Measurements from ENCODE around the gene APMAP. TPM values are rescaled to one million over a fixed set of nuclear protein-coding genes. Genes with fewer than 3 reads are reported as not detected.

APMAP gene
- total and polyA plus RNA-seq, 7 donors = 19.9 to 44.5 (median 25.5) TPM

DNA sequence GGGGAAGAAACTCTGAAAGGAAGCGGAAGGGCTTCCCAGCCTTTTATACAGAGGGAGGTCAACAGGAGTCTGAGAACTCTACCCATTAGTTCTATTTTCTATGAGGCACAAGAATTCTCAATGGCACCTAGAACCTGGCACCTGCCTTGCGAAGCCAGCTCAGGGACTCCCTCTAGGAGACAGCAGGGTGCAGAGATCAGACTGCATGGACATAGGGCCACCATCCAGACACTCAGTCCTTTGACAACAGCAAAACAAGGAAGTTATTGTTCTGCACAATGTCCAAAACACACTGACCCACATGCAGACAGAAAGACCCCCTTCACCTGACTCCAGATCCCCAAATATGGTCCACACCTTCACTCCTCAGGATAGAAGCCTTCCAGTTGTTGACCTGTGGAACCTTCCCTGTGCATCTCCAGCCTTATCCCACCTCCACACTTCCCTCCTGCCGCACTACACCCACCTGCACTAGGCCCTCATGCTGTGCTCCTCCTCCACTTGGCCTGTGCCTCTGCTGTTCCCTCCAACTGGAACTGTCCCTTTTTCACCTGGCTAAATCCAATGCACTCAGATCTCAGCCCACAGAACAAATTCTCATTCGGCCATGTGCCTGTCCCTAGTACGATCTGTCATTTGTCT, 37.6 kb upstream of the APMAP start:
- WGBS, 3 donors = 92 to 97% (median 97%) methylated on average over 5 of the region's 5 CpGs
- H3K27me3 ChIP-seq (ENCODE audit: insufficient read depth in 3 of 3, low read length in 2 of 3) = no peaks in the 10 kb centered on the region
- DNase-seq (no peak), ATAC-seq (no peak)
- peaks cover 49% of the 10 kb centered on the region for H3K4me1 ChIP-seq
- TF ChIP-seq, protein P1, sequence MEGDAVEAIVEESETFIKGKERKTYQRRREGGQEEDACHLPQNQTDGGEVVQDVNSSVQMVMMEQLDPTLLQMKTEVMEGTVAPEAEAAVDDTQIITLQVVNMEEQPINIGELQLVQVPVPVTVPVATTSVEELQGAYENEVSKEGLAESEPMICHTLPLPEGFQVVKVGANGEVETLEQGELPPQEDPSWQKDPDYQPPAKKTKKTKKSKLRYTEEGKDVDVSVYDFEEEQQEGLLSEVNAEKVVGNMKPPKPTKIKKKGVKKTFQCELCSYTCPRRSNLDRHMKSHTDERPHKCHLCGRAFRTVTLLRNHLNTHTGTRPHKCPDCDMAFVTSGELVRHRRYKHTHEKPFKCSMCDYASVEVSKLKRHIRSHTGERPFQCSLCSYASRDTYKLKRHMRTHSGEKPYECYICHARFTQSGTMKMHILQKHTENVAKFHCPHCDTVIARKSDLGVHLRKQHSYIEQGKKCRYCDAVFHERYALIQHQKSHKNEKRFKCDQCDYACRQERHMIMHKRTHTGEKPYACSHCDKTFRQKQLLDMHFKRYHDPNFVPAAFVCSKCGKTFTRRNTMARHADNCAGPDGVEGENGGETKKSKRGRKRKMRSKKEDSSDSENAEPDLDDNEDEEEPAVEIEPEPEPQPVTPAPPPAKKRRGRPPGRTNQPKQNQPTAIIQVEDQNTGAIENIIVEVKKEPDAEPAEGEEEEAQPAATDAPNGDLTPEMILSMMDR (IDR thresholded peaks at IDR 0.05) = no peak
- H3K9me3 ChIP-seq = no peaks in the 10 kb centered on the region
- peaks cover 0 to 21% of the 10 kb centered on the region in 2 donors for H3K36me3 ChIP-seq (ENCODE audit: insufficient read depth in 1 of 2, low read depth in 1 of 2)
- no peak overlapping the region for H3K27ac ChIP-seq
- intact Hi-C loops (cut with DNase I) = loop anchor here in 1 of 2 donors (5.0 kb wide), 1 partner anchor 33 kb away; no protein-coding TSS in a partner anchor
- no peak overlapping the region for H3K4me3 ChIP-seq

DNA sequence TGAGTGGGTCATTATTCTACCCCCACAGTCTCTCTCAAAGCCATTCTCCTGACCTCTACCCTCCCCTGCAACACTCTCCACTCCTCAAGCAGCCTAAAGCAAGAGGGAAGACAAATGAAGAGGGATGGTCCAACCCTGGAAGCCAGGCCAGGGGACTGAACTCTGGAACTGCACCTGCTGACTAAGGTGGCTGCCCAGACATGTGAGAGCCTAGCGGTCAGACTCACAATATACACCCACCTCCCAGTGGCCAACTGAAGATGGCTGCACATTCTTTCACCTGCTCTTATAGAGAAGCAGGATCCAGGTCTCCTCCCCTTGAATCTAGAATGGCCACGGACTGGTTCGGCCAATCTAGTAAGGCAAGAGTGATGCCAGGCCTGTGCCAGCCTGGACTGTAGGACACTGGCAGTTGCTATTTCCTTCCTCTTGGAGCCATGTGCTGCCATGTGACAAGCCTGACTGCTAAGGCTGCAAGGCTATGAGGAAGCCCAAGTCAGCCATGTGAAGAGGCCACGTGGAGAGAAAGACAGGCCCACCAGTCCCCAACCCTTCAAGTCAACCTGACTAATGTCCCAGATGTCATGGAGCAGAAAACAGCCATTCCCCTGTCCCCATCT, 33.5 kb upstream of the APMAP start:
- no peaks in the 10 kb centered on the region for H3K27me3 ChIP-seq (ENCODE audit: insufficient read depth in 3 of 3, low read length in 2 of 3)
- 49 to 68% (median 56%) methylated on average over 4 of the region's 4 CpGs for WGBS, 3 donors
- peaks cover 24% of the 10 kb centered on the region for H3K4me1 ChIP-seq
- DNase-seq = no peak
- TF ChIP-seq, protein P1 (IDR thresholded peaks at IDR 0.05) = no peak
- intact Hi-C loops (cut with DNase I) = no loop called here
- H3K36me3 ChIP-seq (ENCODE audit: insufficient read depth in 1 of 2, low read depth in 1 of 2) = peaks cover 0 to 29% of the 10 kb centered on the region in 2 donors
- ATAC-seq = peak in 3 of 4 donors; percentile 44 to 71 (median 50)
- no peaks in the 10 kb centered on the region for H3K9me3 ChIP-seq
- H3K4me3 ChIP-seq = no peak overlapping the region
- H3K27ac ChIP-seq = no peak overlapping the region

- Histone ChIP-seq H3K9me3 (no peaks in the 10 kb centered on the region), H3K4me1 (peaks cover 27% of the 10 kb centered on the region), H3K4me3 (no peak overlapping the region), H3K27me3 (ENCODE audit: insufficient read depth in 3 of 3, low read length in 2 of 3) (no peaks in the 10 kb centered on the region), H3K36me3 (ENCODE audit: insufficient read depth in 1 of 2, low read depth in 1 of 2) (peaks cover 0 to 27% of the 10 kb centered on the region in 2 donors), H3K27ac (peak overlapping the region; percentile 44)
- TF ChIP-seq, protein P1 (IDR thresholded peaks at IDR 0.05) = no peak
- DNase-seq (no peak), ATAC-seq (peak in 3 of 4 donors; percentile 46 to 73 (median 62))
- intact Hi-C loops (cut with DNase I) = no loop called here
- WGBS, 3 donors = 53 to 61% (median 59%) methylated on average over 14 of the region's 14 CpGs
These were observed 32.7 kb upstream of the APMAP start for GRCh38 chr20:25025091-25025861.

GRCh38 chr20:25024171-25024570, 31.6 kb upstream of the APMAP start:
- ATAC-seq = no peak
- H3K9me3 ChIP-seq = no peaks in the 10 kb centered on the region
- intact Hi-C loops (cut with DNase I) = no loop called here
- no peak overlapping the region for H3K4me3 ChIP-seq
- H3K27me3 ChIP-seq (ENCODE audit: insufficient read depth in 3 of 3, low read length in 2 of 3) = no peaks in the 10 kb centered on the region
- DNase-seq = no peak
- 98 to 100% (median 99%) methylated on average over 2 to 4 of the region's 4 CpGs for WGBS, 3 donors
- H3K27ac ChIP-seq = no peak overlapping the region
- peaks cover 27% of the 10 kb centered on the region for H3K4me1 ChIP-seq
- peaks cover 0 to 23% of the 10 kb centered on the region in 2 donors for H3K36me3 ChIP-seq (ENCODE audit: insufficient read depth in 1 of 2, low read depth in 1 of 2)
- TF ChIP-seq, protein P1 (IDR thresholded peaks at IDR 0.05) = no peak
